HG03097 (cell line): ENCODE data around the gene ARL15.

Experiments used
- ATAC-seq: cut with Tn5 transposase; IDR thresholded peaks from one replicate; pipeline ENCODE4 v1.9.1; 2021; ENCODE audit not compliant: unreplicated experiment, low FRiP score

ARL15 gene

DNA sequence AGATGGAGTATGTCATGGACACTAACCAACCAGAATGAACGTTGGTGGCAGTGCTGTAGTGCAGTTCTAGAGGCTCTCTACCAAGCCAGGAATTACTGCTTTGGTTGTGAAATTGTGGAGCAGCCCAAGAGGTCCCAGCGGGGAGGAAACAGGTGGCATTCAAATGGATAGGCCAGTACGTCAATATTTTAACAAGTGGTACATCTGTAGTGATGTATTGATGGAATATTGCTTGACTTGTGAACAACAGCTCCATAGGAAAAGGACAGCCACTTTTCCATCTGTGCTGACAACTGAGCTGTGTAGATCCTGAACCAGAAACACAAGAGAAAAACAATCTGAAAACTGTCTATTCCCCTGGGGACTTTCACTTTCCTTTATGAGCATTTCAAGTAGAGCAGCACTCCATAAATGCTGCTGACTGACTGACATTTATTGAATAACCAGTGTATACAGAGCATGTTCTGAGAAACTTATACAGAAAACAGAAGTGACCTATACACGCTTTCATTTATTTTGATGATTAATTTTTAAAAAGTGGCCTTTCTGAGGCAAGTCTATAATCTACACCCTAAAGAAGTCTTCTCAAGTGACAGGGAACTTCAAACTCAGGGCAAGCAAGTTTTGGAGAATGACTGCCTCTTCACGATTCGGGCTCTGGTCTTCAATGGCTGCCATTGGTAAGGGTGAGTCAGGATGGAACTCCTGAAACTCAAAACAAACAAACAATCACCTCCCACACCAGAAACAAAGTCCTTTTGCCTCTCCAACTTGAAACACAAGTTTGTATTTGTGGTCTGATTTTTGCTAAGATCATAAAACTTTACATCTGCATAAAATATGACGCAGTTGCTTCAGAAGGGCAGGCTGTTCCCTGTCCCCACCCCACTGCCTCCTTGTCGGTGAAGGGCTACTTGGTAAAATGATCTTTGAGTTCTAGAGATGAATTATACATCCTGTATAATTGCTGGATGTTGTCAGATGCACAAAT is 387.6 kb downstream of the ARL15 start:
- ATAC-seq, result no peak

DNA sequence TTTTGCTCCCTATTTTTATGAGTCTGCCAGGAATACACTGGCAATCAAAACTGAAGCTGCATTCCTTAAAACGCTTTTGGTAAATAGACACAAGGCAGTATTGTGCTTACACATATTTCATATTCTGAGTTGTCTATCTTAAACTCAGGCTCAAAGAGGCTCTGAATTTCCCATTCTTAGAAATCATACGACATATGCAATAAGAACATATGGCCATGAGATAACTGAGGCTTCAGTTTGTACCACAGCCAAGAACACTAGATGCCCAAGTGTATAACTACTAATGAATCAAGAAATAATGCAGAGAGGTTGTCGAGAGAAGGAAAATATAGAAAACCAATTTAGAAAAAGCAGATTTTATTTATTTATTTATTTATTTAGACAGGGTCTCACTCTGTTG is 392.5 kb downstream of the ARL15 start:
- ATAC-seq, result no peak

DNA sequence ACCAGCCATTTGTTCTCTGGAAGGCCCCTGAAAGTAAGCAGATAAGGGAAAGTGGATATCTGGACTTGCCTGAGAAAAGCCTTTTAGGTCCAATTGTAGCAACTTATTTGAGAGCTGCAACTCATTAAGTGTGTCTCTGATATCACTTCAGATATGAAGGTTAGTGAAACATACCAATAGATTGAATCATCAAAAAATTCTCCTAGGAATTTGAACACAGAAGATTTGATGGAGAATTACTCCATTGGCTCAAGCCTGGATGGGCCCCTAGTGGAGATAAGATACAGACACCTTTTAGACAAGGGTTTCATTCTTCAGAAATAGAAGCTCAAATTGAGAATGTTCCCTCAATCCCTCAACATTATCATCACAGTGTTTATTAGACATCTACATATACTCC is 393.3 kb downstream of the ARL15 start:
- ATAC-seq, result no peak

DNA sequence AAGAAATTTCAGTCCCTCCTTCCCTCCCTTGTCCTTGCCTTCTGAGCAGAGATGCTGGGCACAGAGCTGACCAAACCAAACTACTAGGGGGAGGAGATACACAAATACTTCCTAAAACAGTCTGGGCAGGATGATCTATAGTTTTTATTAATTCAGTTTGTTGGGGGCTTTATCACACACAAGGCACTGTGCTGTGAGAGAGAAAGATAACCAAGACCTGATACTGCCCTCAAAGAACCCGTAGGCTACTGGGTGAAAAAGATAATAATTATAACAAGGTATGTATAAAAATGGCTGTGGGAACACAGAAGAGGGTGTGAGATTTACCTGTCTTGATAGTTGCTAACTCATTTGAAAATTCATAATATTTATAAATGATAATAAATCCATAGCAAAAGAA is 395.3 kb downstream of the ARL15 start:
- no peak for ATAC-seq

DNA sequence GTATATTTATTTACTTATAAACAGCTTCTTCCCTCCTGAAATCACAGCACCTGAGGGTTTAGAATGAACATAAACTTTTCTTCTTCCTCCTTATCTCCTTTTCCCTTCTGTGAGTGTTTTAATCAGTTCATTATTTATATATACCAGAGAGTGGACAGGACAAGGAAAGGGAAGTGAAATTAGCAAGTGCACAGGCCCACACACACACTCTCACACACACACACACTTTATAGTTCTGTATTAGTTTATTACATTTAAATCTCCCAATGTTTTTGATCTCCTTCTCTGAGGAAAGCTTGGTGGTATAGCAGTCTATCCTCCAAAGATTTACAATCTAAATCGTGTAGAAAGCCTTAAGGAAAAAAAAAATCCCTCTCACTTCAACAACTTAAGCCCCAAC is 396.4 kb downstream of the ARL15 start:
- no peak for ATAC-seq

DNA sequence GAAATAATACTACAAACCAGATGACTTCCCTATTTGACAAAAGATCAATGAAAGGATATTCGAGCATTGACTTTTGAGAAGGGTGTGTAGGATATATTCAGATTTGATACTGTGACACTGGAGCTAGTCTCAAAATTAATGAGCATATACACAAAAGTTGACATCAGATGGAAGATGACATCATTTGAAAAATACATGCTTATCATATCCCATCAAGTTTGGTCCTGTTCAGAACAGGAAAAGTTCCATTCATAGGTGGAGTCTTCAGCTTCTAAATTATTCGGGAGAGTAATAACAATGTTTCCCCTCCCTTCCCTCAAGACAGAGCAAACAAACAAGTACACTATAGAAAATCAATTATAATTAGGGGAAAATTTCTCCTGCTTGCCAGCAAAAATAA is 401.6 kb downstream of the ARL15 start:
- no peak for ATAC-seq

DNA sequence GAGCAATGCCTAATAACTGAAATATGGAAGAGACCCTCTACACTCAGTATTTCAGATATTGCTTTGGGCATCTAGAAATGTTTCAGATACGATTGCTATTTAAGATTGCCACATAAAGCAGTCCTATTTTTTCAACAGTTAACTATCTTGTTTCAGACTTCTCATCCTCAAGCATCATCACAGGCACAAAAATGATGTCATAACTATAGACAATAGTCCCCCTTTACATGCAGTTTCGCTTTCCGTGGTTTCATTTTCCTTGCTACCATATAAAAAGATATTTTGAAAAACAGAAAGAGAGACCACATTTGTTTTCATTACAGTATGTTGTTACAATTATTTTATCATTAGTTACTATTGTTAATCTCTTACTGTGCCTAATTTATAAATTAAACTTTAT is 402.5 kb downstream of the ARL15 start:
- no peak for ATAC-seq

DNA sequence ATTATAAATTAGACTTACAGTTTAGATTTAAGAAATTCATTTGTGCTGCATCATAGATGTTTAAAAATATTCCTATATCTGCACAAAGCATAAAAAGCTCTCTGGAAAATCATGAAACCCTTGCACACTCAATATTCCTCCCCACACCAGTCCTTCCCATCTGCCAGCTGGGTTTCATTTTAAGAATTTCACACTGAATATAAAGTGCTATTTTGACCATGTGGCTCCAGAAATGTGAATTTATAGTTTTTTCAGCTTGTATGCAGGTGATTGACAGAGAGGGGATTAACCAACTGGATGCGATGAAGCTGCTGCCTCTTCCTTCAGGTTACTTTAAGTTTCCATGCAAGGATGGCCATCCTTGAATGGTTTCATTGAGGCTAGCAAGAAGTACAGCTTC is 403.6 kb downstream of the ARL15 start:
- ATAC-seq, result no peak

DNA sequence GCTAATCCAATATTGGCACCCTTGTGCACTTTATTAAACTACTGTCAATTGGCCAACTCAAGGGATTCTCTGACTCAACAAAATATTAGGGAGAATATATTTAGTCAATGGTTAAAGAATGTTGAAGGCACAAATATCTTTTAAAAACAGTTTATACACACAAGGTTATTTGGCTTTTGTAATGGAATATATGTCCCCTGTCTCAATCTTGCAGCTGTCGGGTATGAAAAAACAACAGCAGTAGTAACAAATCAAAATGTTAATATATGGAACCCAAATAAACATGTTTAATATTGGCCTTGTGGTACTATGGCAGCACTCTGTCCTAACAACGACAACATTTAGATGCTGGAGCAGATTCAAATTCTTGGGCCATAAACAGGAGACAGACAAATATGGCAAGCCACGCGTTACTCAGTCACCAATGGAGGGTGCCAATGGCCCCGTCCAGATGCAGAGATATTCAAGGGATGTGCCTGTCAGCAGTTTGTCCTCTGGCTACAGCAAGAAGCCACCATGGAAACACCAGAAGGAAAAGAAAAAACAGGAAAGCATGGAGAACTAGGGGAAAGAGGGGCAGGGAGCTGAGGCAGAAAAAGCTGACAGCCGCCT is 408.0 kb downstream of the ARL15 start:
- ATAC-seq, result no peak

DNA sequence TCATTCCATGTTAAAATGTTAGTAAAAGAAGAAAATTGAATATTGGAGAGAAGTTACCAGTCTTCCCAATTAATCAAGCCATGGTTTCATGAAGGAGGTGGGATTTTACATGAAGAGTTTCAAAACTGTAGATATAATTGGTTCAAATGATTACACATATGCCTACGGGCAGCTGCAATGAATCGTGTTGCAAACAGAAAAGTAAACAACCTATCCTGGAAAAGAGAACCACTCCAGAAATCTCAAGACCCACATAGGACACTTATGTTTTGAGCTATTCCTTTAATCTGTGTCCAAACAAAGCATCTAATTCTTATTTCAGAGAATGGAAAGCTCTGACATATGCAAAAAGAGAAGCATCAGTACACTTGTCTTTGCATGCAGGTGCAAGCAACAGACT is 409.7 kb downstream of the ARL15 start:
- ATAC-seq, result no peak

DNA sequence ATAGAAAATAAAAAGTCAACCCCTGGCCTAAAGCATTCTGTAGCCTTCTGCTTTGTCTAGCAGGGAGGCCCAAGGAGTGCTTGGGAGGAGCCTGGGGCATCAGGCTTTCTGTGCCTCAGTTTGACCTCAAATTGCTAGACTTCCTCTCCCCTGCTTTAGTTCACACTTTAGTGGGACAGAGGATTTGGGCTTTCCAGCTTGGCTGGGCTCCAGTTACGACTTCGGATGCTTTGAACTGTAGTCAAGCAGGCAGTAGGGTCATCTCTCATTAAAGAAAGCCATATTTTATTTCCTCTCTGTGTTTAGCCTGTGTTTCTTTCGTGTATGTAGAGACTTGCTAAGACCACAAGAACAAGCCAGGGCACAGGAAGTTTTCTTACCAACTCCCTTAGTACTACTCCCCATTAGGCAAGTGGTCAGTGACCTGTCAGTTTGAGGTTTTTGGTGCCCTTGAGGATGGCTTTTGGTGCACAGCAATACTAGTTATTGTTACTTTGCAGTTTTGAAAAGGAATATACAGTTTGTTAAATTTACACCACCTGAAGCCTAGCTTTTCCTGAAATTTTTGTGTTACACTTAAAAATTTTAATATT is 415.2 kb downstream of the ARL15 start:
- no peak for ATAC-seq

DNA sequence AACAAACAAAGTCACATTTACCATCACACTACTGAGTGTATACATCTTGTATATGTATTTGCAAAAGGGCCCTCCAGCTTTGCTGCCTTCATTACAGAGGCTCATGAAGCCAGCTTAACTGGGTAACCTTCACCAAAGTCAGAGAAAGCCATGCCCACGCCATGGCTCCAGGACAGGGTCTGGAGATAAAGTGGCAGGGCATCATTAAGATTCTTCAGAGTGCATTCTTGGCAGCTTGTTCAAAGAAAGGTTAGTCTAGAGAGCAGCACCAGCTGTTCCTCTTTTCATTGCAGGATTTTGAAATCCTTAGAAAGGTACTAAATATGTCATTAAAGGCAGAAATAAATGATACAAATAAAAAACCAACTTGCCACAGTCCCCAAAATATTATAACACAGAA is 416.7 kb downstream of the ARL15 start:
- ATAC-seq, result no peak

DNA sequence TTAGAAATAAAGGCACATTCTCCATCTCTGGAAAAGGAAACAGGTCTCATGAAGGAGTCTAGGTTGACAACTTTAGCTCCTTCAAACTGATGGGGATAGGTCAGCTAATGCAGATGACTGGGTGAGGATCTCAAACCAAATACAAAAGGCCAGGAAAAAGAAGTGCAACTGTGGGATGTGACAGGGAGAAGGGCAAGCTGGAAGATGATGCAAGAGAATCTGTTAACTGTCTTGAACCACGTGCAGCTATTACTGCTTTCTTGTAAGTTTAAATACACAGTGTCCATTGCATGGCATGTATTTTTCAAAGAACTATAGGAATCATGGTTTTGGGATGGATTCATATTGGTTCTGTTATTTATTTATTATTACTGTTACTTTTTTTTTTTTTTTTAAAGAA is 418.1 kb downstream of the ARL15 start:
- no peak for ATAC-seq

DNA sequence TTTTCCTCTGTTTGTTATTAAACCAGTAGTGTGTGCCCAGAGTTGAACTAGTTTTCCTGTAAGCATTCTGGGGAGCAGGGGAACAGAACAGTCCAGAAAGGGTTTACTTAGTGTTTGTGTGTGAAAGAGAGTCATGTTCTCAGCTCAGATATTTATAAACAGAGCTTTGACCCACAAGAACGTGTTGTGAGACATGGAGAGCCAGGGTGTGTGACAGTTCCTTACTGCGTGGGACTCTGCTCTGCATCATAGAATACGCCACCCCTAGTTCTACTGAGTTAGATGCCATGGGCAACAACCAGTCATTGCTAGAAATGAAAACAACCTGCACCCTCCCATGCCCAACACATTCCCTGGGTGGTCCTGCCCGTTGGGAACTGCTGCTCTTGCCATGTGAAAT is 419.2 kb downstream of the ARL15 start:
- no peak for ATAC-seq

DNA sequence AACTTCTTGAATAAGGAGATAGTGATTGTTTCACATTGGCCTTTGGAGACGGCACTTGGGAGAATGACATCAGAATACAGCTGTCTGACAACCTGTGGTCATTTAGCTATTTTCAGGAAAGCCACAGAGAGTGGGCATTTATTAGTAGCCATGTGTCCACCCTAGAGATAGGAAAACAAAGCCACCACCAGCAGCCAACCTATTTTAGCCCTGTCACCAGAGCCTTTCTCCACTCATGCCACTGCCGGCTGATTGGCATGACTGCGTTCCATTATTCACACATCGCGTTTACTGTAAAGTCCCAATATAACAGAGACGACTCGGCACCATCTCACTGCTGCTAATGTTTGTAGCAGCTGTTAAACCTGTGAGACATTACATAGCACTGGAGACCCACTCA is 419.9 kb downstream of the ARL15 start:
- no peak for ATAC-seq

DNA sequence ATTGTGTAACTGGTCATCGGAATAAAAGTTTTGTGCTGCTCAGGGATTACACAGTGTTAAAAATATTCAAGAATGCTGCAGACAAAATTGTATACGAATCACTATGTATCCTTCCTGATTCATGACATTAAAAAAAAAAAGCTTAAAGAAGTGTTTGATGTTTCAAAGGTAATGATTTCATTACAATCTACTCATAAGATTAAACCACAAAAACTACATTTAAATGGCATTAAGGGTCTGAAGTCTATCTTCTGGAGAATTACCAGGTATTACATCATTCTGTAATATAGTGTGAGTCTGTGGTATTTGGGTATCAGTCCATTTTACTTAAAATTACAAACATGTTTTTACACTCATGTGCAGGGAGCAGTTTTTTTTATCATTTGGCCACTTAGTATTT is 425.5 kb downstream of the ARL15 start:
- ATAC-seq, result no peak

DNA sequence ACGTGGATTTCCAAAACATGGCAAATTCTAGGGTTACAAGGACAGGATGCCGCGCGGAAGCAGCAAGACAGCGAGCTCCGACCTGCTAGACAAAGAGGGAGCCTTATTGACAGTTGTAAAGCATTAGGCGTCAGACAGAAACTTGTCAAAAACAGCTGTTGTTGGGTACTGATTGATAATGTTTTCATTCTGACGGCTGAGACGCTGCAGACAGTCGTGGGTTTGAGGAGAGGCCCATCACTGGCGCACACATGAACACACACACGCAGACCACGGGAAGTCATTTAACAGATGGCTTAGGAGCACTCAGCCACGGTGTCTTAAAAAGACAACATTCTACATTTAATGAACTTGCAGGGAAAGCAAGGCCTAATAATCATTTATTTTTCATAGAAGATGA is 426.0 kb downstream of the ARL15 start:
- ATAC-seq, result no peak

DNA sequence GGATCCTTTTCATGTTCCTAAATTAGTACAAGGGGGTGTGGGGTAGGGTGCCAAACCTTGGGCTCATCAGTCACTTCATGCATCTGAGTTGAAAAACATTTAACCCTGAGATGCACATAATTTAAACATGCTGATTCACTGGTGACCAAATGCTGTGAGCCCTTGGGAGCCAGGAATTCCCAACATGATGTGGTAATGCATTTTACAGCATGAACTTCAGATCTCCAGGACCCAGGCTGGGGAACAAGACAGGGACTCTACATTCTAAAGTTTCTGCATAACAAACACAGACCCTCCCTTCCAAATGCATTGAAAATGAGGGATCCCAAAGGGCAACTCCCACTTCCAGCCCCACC is 427.7 kb downstream of the ARL15 start:
- no peak for ATAC-seq

DNA sequence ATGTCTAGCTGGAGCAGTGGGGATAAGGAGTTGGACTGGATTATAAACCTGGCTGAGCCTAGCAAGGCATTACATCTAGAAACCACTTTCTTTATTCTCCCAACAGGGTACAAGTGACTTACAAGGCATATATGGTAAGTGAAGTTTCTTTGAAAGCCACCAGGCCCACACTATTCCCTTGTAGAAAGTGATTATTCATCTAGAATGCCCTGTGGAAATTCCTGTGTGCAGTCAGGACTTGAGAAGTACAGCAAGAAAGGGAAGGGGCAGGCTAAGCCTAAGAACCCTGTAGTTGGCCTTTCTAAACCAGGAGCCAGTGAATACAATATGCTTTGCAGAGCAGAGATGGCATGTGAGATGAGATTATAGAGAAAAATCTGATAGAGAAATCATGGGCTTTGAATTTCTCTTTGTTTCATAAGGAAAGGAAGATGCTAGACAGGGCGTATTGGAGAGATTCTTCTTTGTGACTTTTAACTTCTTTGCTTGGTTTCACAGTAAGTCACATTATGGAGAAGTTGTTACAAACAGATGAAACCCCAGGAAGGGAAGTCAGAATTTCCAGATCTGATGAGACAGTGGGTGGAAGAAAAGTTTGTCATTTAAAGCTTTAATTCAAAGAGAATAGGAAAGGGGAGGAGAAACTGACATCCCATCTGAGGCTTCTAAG is 428.2 kb downstream of the ARL15 start:
- ATAC-seq, result no peak

DNA sequence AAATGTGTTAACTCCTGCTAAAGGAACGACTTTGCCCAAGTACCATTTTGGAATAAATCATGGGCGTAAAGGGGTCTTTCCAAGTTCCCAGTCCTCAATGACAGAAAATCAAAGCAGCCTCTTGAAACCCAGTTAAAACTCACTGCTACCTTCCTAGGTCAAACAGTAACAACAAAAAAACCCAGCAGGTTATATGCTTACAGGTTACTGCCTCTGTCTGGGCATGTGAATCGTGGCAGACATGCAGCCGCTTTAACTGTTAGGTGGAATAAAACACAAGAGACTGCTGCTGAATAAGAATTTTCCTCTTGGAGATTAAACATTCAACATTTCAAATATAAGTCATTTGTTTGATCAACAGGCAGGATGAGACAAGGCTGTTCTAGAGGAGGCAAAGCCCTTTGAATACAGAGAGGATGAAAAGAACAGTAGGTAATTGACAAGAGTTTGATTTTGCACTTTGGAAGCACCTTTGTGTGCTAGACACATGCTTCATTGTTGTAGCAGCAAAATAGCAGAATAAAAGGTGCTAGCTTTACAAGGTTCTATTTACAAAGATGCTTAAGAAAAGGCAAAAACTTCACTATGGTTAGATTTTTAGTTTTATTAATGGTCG is 430.6 kb downstream of the ARL15 start:
- ATAC-seq, result no peak

DNA sequence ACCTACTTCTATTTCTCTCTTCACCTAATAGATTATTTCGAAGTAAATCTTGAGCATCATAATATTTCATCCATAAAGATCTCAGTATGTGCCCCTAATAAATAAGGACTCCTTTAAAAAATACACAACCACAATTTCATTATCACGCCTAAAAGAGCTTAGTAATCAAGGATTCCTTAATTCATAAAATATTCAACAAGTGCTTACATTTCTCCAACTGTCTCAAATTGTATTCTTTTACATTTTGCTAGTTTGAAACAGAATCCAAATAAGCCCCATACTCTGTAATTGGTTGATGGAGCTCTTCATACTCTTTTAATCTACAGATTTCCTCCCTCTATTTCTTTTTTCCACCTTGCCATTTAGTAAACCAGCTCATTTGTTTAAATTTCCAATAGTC is 432.4 kb downstream of the ARL15 start:
- ATAC-seq, result no peak
